CD4-positive, alpha-beta T cell treated with Interleukin-4 for 4 hours (primary cell): Measurements from ENCODE around the gene GLCE.

Experiments
- DNase-seq: peaks from one replicate; pipeline ENCODE4 v3.0.0-alpha.2; 2020

Gene GLCE

DNA sequence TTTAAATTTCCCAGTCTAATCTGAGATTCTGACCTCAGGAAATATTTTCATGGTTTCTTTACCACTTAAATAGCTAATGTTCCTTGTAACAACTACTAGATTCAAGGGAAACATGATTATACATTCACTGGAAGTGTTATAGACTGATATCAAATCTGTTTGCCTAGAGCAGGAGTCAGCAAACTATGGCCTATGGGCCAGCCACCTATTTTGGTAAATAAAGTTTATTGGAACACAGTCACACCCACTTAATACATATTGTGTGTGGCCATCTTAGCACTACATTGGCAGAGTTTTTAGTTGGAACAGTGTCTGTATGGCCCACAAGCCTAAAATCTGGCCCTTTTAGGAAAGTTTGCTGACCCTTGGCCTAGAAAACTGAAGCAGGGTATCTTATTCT is 50.1 kb downstream of the GLCE start:
- DNase-seq = no peak

DNA sequence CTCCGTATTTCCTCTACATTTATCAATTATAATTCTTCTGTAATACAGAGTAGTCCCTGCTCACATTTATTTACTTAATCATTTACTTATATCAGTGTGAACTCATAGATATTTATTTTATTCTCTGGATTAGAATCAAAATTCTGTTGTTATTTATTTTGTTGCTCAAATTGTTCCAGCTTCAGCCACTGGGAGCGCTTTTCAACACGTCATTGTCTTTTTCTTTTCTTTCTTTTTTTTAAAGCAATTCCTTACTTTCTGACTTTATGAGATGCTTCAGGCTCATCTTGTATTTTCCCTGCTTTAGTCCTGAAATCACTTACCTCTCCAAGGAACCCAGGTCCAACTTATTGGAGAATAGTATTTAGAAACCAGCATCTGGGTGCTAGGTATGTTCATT is 53.4 kb downstream of the GLCE start:
- no peak for DNase-seq

DNA sequence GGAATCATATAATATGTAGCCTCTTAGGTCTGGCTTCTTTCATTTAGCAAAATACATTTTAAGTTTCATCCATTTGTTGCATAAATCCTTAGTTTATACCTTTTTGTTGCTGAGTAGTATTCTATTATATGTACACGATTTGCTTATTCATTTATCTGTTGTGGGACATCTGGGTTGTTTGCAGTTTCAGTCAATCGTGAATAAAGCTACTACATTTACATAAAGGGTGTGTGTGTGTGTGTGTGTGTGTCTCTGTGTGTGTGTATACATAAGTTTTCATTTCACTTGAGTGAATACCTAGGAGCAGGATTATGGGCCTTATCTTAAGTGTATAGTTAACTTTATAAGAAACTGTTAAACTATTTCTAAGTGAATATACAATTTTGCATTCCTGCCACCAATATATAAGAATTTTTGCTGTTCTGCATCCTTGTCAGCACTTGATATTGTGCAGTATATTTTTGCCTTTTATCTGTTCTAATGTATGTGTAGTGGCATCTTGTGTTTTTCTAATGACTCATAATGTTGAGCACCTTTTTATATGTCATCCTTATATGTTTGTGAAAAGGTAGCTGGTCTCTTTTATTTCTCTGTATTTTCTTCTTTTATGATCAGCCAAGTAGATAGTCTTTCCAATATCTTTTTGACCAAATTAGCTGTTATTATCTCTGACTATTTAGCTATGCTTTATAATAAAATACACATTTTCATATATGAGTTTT is 55.0 kb downstream of the GLCE start:
- DNase-seq = no peak

DNA sequence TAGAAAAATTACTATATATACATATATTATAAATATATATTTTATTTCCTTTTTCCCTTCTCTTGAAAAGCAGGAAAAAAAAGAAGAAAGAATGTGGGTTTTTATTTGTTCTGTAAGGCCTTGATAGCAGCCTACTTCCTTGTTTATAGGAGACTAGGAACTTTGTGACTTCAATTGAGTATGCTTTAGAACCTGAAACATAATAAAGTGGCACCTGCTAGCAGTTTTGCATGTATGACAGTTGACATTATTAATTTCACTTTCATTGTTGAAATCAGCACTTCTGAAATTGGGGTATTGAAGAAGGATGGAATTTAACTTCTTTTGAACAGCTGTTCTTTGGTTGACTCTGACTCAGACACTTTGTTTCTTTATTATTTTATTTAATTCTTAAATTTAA is 56.9 kb downstream of the GLCE start:
- no peak for DNase-seq

DNA sequence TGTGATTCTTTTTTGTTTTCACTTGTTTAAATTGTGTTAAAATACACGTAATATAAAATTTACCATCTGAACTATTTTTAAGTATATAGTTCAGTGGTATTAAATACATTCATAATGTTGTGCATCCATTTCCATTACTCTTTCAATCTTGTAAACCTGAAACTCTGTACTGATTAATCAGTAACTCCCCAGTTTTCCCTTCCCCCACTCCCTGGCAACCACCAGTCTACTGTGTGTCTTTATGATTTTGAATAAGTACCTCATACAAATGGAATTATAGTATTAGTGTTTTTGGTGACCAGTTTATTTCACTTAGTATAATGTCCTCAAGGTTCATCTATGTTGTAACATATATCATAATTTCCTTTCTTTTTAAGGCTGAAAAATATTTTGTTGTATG is 59.3 kb downstream of the GLCE start:
- DNase-seq = no peak

DNA sequence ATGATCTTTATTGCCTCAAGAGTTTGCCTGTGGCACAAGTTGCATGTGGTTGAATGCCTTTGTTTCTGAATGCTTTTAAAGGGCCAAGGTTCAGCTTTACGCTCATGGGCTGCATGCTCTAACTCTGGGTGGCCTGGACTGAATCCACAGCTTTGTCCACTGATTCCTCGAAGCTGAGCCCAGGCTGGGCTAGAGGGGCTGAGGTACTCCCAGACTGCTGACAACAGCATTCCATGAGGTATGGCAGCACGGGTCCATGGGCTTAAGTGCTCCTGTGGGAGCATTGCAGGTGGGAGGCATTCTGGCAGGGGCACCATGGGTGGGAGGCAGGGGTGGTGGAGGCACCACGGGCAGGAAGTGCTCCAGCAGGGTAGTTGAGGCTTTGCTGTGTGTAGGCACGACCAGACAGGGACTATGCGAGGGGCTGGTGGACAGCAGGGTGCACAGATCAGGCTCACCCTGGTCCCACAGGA is 61.6 kb downstream of the GLCE start:
- DNase-seq = no peak

DNA sequence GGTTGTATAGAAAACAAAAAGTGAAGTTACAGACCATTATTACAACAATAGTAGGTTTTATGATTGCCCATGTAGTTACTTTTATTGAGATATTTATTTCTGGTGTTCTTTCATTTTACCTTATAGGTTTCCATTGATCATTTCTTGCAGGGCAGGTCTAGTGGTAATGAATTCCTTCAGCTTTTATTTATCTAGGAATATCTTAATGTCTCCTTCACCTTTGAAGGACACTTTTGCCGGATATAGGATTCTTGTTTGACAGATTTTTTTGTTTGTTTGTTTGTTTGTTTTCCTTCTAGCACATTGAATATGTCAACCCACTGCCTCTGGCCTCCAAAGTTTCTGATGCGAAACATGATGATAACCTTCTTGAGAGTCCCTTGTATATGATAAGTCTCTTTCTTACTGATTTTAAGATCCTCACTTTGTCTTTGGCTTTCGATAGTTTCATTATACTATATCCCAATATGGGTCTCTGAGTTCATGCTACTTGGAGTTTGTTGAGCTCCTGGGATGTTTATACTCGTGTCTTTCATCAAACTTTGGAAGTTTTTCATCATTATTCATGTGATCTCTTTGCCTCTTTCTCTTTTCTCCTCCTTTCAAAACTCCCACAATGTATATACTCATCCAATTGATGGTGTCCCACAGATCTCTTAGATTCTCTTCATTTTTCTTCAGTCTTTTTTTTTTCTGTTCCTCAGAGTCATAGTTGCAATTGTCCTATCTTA is 62.8 kb downstream of the GLCE start:
- no peak for DNase-seq

DNA sequence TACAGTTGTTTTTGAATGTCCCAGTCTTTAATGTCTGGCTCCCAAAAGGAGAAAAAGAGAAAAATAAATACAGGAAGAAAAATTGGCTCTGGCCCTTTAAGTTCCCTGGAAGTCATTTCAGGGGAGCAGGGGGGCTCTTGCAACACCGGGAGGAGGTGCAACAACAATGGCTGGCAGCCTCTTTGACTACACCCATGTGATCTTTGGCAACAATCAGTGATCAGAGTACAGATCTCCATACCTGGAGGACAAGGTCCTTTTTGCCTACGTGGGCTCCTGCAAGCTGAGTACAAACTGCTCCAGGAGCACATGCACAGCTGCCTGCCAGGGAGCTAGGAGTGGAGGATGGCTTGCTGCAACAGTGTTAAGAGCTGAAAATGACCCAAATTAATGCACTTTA is 63.9 kb downstream of the GLCE start:
- DNase-seq = no peak

DNA sequence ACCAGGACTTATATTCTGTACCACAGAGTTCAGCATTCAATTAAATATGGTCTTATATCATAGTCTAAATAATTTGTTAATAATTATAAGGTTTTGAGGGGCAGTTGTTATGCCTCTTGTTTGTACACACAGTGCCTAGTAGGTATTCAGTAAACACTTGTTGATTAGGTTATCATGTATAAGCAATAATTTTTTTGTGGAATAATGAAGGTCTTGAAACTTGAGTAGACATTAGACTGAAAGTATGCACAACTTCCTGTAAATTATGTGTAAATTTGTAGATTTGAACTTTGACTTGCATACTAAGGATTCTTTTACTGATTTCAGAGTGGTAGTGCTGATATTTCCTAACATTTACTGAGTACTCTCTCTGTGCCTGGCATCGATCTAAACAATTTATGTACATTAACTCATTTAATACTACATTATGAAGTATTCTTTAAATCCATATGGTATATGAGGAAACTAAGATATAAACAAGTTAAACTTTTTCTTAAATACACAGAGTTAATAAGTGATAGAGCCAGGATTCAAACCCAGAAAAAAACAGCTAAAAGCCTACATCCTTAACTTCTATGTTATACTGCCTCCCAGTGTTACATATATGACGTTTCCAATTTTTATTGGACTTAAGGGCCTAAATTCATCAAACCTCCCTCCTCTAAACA is 65.1 kb downstream of the GLCE start:
- no peak for DNase-seq

DNA sequence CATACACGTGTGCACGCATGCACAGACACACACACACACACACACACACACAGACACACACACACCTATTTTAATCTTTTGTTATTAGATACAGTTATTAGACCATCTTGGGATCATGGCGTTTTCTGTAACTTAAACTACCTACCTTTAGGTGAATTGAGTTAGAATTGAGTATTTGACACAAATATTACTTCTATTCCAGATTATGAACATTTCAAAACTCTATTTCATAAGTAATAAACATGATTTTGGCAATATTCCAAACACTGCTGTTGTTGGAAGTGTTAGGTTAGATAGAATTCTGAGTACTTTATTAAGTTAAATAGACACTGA is 65.6 kb downstream of the GLCE start:
- DNase-seq = no peak

DNA sequence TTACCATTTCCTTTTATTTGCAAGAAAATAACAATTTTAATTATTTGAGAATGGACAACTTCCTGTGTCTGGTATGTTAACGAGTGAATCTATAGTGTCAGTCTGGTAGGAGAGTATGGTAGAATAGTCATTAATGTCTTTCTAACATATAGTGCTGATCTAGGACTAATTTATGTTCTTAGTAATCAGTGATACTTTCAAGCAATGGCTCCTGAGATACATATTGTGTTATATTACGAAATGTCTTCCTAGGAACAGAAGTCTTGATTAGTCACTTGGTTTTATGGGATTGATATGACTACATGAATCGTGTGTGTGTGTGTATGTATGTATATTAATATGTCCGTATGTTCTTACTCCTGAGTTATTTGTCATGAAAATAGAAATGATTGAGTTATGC is 71.7 kb downstream of the GLCE start:
- no peak for DNase-seq

DNA sequence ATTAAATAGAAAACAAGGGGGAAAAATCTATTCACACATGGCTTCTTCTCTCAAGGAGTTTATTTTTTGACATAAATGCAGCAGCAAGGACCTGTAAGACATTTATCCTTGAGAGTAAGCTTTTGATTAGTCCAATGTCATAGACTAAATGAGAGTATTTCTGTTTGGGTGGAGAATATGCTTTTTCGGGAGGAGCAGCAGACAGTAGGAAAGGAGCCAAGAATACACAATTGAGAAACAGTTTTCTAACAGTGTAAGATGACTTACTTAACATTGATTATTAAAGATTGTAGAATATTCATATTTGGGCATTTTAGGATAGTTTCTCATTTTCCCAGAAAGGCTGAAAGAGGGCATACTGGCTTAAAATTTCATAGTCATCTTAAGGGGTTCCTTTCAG is 72.3 kb downstream of the GLCE start:
- no peak for DNase-seq

DNA sequence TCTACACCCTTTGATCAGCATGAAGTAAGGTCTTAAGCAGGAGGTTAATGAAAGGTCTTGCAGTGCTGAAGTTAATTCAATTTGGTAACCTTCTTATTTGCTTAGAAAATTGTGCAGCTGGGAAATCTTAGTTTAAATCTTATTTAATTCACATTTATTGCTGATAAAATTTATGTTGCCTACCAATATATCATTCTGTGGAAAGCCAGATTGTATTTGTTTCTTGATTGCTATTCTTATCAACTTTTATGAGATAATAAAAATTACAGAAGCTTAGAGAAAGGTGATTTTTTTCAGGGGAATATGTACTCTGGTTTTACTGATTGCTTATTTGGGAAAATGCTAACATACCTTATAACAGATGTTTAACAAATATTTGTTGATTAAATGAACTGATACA is 74.2 kb downstream of the GLCE start:
- DNase-seq = no peak

DNA sequence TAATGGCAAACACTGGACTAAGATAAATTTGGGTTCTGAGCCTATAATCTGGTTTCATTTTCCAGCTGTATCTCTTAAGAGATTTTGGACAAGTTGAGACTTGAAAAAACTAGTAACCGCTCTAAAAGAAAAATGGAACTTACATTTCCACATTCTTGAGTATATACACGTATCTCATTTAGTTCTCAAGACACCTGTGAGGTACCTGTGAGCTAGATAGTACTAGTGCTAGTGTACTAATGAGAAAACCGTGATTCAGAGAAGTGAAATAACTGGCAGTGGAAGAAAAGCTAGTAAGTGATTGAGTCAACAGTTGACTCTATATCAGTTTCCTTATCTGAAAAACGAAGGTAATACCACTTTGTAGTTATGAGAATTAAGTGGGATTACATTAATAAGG is 76.1 kb downstream of the GLCE start:
- no peak for DNase-seq

DNA sequence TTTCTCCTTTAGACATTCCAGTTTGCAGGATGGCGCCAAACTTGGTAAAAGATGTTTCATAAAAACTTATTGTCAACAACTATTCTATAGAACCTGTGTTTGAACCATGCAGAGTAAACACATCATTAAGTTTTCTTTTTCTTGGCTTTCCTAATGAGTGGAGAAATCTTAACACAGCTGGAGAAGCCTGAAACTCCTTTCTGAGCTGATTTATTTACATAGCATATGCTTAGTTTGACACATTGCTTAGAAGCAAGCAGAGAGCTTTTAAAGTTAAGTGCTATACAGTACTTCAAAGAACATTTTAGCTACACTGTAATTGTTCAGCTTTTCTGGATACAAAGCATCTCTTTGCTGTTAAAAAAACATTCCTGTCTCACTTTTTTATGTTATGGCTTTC is 77.3 kb downstream of the GLCE start:
- DNase-seq = no peak

DNA sequence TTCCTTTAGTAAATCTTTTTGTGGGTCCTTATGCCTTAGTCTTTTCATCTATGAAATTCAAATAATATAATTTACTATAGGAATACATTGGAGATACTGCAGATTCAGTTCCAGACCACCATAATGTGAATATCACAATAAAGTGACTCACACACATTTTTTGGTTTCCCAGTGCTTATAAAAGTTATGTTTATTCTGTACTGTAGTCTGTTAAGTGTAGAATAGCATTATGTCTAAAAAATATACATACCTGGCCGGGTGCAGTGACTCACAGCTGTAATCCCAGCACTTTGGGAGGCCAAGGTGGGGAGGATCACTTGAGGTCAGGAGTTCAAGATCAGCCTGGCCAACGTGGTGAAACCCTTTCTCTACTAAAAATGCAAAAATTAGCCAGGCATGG is 84.4 kb downstream of the GLCE start:
- no peak for DNase-seq

DNA sequence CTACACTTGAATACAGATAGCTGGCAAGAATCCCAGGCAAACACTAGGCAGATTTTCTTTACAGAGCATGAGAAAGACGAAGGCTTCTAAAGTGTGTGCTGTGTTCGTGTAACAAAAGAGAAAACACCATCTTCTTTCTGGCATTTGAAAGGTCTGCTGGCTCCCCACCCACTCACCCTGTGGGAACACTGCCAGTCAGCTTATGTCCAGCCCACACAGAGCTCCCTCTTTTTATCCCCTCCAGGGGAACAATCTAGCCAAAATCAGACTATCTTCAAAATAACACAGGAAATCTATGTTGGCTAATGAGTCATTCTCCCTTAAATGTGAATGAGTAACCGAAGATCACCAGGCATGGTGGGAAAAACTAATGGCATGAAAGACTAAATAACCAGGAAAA is 92.7 kb downstream of the GLCE start:
- DNase-seq = no peak

DNA sequence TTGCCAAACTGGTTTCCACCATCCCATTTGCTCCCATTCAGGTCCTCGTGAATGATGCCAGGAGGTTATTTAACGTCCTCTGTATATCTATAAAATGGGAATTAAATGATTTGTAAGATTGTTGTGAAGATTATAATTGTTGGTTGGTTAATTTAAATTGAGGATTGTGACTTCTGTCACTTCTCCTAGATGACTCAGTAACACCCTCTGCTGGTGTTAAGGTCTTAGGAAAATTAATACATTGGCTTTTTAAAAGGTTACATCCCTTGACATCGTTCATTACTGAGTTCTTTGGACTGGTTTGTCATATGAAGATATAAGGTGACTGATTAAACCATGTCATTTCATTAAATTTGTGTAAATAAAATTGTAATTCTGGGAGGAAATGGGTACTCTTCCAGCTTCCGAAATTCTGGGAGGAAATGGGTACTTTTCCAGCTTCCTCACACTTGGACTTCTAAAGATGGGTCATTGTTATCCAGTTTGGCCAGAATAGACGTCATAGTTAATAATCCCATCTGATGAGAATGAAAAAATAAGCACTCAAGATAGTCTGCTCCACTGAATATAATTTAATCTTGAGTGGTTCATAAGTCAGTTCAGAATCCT is 105.0 kb downstream of the GLCE start:
- DNase-seq = peak; percentile 27

DNA sequence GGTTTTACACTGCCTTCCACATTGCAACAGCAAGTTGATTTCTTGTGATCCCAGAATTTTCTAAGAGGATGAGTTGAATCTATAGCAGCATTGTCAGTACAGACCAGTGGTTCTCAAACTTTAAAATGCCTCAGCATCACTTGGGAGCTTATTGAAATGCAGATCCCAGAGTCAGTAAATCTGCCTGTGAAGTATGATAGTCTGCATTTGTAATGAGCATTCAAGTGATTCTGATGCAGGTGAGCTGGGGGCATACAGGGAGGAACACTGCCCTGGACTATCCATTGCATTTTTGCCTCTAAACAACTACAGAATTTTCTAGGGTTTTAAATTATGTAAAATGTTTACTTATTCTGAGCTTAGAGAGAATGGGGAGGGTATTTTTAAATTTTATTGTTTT is 110.8 kb downstream of the GLCE start:
- DNase-seq = no peak

DNA sequence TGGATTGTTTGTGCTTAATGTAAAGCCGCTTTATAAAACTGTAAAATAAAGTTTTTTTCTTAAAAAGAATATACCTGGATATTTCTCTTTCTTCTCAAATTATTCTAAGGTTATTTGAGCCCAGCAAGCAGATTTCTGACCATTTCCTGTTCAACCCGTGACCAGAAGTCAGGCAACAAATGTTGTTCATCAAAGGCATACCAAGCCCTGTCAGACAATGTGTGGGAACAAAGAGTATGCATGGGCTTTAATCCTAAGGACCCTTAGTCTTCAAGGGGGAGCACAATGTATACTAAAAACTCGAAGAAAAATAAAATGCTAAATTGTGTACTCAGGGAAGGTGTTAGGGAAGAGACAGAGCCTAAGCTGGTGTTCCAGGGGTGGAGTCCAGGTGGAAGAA is 111.7 kb downstream of the GLCE start:
- no peak for DNase-seq

DNA sequence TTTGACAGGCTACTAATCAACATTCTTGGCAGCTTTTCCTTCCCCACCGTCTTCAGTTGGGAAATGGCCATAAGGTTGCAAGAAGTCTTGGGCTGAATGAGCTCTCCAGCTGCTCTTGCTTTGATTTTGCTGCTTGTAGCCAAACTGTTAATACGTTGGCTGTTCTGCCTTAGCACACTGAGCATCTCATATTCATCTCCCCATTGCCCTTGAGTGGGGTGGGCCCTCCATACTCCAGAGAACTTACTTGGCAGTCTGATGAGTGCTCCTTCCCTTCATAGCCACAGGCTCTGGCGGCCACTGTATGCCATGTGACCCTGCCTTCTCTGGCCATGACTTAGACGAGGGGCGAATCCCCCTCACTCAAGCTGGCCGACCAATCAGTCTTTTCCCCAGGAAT is 112.5 kb downstream of the GLCE start:
- DNase-seq = no peak

DNA sequence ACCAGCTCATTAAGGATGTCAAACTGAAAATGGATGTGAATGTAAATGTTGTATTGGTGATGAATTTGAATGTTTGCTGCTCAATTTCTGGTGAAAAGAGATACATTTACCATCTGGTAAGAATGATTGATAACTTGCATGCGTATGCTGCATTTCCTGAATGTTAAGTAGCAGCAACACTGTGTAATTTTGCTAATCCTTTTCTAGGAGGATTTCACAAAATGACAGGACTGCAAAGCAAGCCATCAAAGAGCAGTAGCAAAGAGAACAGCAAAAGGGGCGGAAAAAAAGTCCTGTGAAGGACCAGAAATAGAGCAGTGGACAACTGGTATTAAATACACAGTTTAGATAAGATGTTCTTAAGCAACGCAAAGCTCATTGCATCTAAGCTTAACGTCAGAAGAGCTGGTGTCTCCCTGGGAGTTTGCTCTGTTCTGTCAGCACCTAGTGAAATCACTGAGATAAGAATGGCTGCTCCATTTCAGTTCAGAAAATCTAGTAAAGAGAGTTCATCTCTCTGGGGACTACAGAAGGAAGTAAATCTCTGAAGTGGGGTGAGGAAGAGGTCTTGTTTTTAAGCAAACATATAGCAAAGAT is 114.7 kb downstream of the GLCE start:
- DNase-seq = no peak

DNA sequence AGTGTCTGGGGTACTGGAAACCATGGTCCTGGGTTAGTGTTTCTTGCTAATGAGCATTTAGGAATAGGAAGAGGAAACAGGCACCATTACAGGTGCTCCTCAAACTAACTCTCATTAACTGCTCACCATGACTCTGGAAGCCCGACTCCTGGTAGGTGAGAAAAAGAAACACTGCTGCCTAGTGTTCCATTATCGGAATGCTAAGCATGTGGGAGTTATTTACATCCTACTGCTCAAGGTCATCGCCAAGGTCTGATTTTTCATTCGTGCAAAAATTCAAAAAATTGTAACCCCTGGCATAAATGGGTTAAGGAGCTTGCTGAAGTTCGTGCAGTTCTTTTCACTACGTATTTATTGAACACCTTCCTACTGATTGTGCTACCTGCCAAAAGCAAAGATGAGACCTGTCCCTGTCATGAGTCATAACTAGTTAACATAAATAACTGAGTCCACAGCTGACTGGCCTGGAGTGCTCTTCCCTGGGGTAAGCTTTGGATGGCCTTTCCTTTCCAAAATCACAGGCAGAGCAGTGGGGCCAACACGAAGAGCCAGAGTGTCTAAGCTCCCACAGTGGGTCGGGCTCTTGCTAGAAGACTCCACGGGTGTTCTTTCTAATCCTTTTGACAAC is 115.6 kb downstream of the GLCE start:
- no peak for DNase-seq
